GM12864 (cell line): ENCODE measurements around the gene RABGEF1.
"Not testable (repeated sequence)": the region's sequence is repeated elsewhere in the genome, so short reads cannot be mapped to it uniquely, and the experiment has no call there.

Experiments
- DNase-seq: peaks from one replicate; pipeline ENCODE4 v3.0.0-alpha.2; 2011; ENCODE audit warnings: low read depth
- H3K4me3 ChIP-seq: 2 replicates; pipeline ENCODE4 v1.5.1; 2011; ENCODE audit warnings: mild to moderate bottlenecking, low read depth, low read length, control low read depth
- TF ChIP-seq, protein P1 (sequence below): IDR thresholded peaks from 2 replicates; pipeline ENCODE4 v1.5.1; 2011; ENCODE audit warnings: low read depth, mild to moderate bottlenecking, moderate library complexity, low read length, control low read depth, inconsistent platforms; ENCODE audit errors: missing control alignments

RABGEF1 gene

DNA sequence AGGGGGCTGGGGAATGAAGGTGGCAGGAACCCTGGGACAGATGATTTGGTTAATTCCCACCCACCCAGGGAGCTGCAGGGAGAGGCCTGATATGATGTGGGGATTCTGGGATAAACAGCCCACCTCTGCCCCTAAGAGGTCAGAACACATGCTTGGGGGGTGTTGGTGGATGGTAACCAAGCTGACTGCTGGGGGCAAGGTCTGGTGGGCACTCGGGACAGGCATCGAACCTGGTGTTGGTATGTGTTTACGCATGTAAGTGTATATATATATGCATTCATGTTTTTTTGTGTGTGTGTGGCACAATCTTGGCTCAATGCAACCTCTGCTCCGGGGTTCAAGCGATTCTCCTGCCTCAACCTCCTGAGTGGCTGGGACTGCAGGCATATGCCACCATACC is 99.8 kb downstream of the RABGEF1 start:
- H3K4me3 ChIP-seq: no peak overlapping the region
- TF ChIP-seq, protein P1, sequence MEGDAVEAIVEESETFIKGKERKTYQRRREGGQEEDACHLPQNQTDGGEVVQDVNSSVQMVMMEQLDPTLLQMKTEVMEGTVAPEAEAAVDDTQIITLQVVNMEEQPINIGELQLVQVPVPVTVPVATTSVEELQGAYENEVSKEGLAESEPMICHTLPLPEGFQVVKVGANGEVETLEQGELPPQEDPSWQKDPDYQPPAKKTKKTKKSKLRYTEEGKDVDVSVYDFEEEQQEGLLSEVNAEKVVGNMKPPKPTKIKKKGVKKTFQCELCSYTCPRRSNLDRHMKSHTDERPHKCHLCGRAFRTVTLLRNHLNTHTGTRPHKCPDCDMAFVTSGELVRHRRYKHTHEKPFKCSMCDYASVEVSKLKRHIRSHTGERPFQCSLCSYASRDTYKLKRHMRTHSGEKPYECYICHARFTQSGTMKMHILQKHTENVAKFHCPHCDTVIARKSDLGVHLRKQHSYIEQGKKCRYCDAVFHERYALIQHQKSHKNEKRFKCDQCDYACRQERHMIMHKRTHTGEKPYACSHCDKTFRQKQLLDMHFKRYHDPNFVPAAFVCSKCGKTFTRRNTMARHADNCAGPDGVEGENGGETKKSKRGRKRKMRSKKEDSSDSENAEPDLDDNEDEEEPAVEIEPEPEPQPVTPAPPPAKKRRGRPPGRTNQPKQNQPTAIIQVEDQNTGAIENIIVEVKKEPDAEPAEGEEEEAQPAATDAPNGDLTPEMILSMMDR: no peak
- no peak for DNase-seq

DNA sequence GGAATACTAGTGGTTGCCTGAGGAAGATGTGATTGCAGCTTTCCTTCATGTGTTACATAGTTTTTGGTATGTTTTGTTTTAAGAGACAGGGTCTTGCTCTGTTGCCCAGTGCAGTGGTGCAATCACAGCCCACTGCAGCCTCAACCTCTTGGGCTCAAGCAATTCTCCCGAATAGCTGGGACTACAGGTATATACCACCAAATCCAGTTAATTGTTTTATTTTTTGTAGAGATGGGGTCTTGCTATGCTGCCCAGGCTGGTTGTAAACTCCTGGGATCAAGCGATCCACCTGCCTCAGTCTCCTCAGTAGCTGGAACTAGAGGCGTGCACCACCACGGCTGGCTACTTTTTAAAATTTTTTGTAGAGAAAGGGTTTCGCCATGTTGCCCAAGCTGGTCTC is 101.4 kb downstream of the RABGEF1 start:
- no peak overlapping the region for H3K4me3 ChIP-seq
- TF ChIP-seq, protein P1: no peak
- no peak for DNase-seq

DNA sequence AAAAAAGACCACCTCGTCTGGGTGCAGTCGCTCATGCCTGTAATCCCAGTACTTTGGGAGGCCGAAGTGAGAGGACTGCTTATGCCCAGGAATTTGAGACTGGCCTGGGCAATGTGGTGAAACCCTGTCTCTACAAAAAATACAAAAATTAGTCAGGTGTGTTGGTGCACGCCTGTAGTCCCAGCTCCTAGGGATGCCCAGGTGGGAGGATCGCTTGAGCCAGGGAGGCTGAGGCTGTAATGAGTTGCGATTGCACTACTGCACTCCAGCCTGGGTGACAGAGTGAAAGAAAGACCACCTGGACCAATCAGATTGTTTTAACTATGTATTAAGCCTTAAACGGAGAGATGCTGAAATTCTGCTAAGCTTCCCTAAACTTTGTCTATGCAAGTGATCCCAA is 103.0 kb downstream of the RABGEF1 start:
- DNase-seq, H3K4me3 ChIP-seq: not testable (repeated sequence)

DNA sequence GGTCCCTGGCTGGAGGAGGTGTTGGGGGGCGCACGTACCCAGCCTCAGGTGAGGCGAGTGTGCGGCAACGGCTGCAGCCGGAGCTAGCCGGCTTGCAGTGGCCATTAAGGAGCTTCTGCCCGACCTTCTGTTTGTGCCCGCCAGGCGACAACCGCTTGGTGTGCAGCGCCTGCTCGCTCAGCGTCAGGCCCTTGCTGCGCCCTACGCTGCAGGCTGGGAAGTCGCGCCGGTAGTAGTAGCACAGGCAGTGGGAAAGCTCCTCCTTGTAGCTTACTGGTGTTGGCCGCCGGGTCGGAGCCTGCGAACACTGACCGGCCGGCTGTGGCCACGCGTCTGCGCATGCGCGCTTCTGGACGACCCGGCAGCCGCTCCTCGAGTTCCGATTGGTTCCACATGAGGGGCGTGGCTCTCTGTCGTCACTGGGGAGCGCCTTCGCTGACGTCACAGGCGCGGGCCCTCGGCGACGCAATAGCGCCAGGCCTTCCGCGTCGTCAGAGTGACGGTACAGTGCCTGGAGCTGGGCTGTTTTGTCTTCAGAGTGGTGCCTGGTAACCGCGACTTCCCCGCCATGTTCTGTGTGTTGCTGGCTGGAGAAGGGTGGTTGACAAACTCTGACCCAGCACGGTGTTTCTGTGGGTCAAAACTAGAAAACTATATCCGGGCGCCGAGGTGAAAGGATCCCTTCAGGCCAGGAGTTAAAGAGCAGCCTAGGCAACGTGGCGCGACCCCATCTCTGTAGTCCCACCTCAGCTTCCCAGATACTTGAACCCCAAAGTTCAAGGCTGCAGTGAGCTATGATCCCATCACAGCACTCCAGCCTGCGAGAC is 104.2 kb downstream of the RABGEF1 start:
- TF ChIP-seq, protein P1: peak; percentile 58
- DNase-seq: peak; percentile 91
- peak overlapping the region; percentile 78 for H3K4me3 ChIP-seq

DNA sequence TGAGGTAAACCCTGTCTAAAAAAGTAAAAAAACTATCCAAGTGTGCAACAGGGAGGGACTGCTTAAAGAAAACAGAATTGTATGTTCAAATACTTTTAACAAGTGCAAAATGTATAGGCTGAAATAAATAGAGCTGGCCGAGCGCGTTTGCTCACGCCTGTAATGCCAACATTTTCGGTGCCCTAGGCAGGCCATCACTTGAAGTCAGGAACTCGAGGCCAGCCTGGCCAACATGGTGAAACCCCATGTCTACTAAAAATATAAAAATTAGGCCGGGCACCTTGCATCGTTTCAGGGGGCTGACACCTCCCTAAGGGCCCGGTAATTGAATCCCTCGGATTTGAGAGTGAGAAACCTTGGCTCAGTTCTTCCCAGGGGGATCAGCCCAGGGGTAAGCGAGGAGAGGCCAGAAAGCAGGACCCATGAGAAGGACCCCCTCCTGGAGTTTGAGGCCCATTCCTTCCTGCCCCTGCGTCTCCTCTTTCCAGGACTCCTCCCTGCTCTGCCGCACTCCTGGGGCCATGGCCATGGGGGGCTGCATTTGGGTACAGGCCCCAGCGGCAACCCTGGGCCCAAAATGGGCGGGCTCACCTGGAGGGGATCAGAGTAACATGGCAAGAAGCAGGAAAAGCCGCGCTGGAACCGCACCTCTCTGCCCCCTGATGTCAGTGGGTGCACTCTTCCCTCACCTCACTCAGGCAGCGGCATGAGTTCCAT is 105.0 kb downstream of the RABGEF1 start:
- DNase-seq: no peak
- TF ChIP-seq, protein P1: no peak
- H3K4me3 ChIP-seq: peak overlapping the region; percentile 78

DNA sequence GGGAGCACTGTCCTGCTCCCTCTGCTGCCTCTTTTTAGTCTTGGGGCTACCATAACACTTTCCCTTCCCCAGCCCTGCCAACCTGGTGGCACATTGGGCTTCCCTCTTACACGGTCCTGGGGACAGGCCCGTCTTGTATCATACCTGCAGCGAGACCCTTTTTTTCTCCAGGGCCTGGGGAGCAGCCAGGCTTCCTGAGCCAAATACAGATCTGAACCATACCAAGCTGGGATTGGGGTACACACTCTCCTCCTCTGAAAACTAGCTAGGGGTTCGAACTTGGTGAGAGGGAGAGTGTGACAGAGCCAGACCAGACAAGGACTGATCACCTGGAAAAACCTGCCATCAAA is 105.5 kb downstream of the RABGEF1 start:
- DNase-seq, H3K4me3 ChIP-seq: not testable (repeated sequence)

DNA sequence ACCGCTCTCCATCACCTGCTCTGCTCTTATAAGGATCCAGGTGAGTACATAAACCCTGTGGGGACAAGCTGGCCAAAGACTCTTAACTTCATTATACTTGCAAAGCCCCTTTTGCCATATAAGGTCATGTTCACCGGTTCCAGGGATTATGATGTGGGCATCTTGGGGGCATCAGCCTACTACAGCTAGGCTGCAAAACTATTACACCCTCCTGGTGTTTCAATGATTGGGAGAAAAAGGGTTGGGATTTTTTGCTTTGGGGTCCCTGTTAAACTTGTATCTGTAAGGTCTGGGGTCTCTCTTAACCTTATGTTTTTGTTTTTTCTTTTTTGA is 107.0 kb downstream of the RABGEF1 start:
- not testable (repeated sequence) for DNase-seq, H3K4me3 ChIP-seq

DNA sequence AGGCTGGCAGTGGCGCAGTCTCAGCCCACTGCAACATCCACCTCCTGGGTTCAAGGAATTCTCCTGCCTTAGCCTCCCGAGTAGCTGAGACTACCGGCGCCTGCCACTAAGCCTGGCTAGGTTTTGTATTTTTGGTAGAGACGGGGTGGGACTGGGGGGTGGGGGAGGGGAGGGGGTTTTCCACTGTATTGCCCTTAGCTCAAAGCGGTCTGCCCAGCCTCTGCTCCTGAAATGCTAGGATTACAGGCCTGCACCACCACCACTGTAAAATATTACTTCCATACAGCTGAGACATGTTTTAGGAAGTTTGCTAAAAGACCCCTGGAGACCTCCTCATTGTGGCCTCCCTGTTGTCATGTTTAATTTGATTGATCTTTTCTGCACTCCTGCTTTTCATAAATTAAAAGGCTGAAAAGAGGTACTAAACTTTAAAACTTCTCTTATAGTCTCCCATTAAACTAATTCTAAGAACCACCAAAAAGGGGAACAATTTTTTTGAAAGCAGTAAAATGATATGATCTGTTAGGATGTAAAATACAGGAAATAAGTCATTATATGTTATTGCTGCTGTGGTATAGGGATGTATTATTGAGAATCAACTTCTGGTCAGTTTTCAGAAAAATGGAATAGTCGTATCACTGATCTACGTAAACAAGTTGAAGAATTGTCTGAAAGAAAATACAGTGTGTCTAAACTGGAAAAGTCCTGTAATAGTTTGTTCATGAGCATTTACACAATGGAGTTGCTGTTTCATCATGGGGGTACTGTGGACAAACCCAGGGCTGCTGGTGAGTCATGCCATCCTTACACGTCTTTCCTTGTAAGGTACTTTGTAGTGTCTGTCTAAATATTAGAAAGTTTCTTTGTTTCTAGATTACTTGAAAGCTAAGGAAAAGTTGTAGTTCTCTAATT is 107.6 kb downstream of the RABGEF1 start:
- DNase-seq: no peak
- TF ChIP-seq, protein P1: no peak
- H3K4me3 ChIP-seq: no peak overlapping the region
